ENCODE data around the gene CLDN22.

The CLDN22 gene

GRCh38 chr4:183337833-183338232 lies 17.8 kb upstream of the CLDN22 start:
- no peaks in the 10 kb centered on the region for H3F3A ChIP-seq (ENCODE audit: insufficient read depth, low read length)
- H4K20me1 ChIP-seq (ENCODE audit: insufficient read depth, low read length), result no peaks in the 10 kb centered on the region
- no peak overlapping the region for H2AFZ ChIP-seq (ENCODE audit: low read length)
- no peaks in the 10 kb centered on the region for H3K27me3 ChIP-seq (replicated peaks; ENCODE audit: insufficient read depth, low read length)
- no peaks in the 10 kb centered on the region for H3K79me2 ChIP-seq (ENCODE audit: low read length)
- no peaks in the 10 kb centered on the region for H3K9me2 ChIP-seq (replicated peaks; ENCODE audit: insufficient read depth, low read length)
- no peaks in the 10 kb centered on the region for H3K4me1 ChIP-seq (ENCODE audit: low read length)
- no peaks in the 10 kb centered on the region for H3K36me3 ChIP-seq (replicated peaks; ENCODE audit: insufficient read depth, low read length)
- H3K27ac ChIP-seq (ENCODE audit: low read length), result no peak overlapping the region
- H3K9me3 ChIP-seq (replicated peaks; ENCODE audit: insufficient read depth, low read length), result no peaks in the 10 kb centered on the region
- no peak overlapping the region for H3K4me3 ChIP-seq (ENCODE audit: low read length)
- no peak overlapping the region for H3K4me2 ChIP-seq (ENCODE audit: low read depth, low read length)
- no peak for DNase-seq
- H3K9ac ChIP-seq (ENCODE audit: low read length), result no peak overlapping the region
- no peak for TF ChIP-seq CTCF (IDR thresholded peaks at IDR 0.05; ENCODE audit: low read length)
- TF ChIP-seq EZH2phosphoT487 (IDR thresholded peaks at IDR 0.05; ENCODE audit: low read length), result no peak
- TF ChIP-seq EZH2 (optimal IDR thresholded peaks at IDR 0.05; ENCODE audit: low read depth, low read length), result no peak

- H3K4me2 ChIP-seq (ENCODE audit: low read depth, low read length), result no peak overlapping the region
- no peaks in the 10 kb centered on the region for H3K9me2 ChIP-seq (replicated peaks; ENCODE audit: insufficient read depth, low read length)
- no peaks in the 10 kb centered on the region for H4K20me1 ChIP-seq (ENCODE audit: insufficient read depth, low read length)
- no peak overlapping the region for H2AFZ ChIP-seq (ENCODE audit: low read length)
- H3K9me3 ChIP-seq (replicated peaks; ENCODE audit: insufficient read depth, low read length), result no peaks in the 10 kb centered on the region
- H3F3A ChIP-seq (ENCODE audit: insufficient read depth, low read length), result no peaks in the 10 kb centered on the region
- no peaks in the 10 kb centered on the region for H3K36me3 ChIP-seq (replicated peaks; ENCODE audit: insufficient read depth, low read length)
- no peak overlapping the region for H3K9ac ChIP-seq (ENCODE audit: low read length)
- H3K4me1 ChIP-seq (ENCODE audit: low read length), result no peaks in the 10 kb centered on the region
- H3K27ac ChIP-seq (ENCODE audit: low read length), result no peak overlapping the region
- H3K27me3 ChIP-seq (replicated peaks; ENCODE audit: insufficient read depth, low read length), result no peaks in the 10 kb centered on the region
- DNase-seq, result no peak
- TF ChIP-seq EZH2phosphoT487 (IDR thresholded peaks at IDR 0.05; ENCODE audit: low read length), result no peak
- no peak for TF ChIP-seq CTCF (IDR thresholded peaks at IDR 0.05; ENCODE audit: low read length)
- no peak for TF ChIP-seq EZH2 (optimal IDR thresholded peaks at IDR 0.05; ENCODE audit: low read depth, low read length)
- H3K79me2 ChIP-seq (ENCODE audit: low read length), result no peaks in the 10 kb centered on the region
- no peak overlapping the region for H3K4me3 ChIP-seq (ENCODE audit: low read length)
Measured at GRCh38 chr4:183337349-183337748, 17.3 kb upstream of the CLDN22 start.

GRCh38 chr4:183335369-183335940 lies 15.4 kb upstream of the CLDN22 start:
- Histone ChIP-seq H3K9me3 (replicated peaks; ENCODE audit: insufficient read depth, low read length) (no peaks in the 10 kb centered on the region), H3K27me3 (replicated peaks; ENCODE audit: insufficient read depth, low read length) (no peaks in the 10 kb centered on the region), H3K79me2 (ENCODE audit: low read length) (no peaks in the 10 kb centered on the region), H3K4me1 (ENCODE audit: low read length) (no peaks in the 10 kb centered on the region), H3K36me3 (replicated peaks; ENCODE audit: insufficient read depth, low read length) (no peaks in the 10 kb centered on the region), H3K27ac (ENCODE audit: low read length) (no peak overlapping the region), H3K9ac (ENCODE audit: low read length) (no peak overlapping the region), H3K4me2 (ENCODE audit: low read depth, low read length) (no peak overlapping the region), H3K9me2 (replicated peaks; ENCODE audit: insufficient read depth, low read length) (no peaks in the 10 kb centered on the region), H2AFZ (ENCODE audit: low read length) (no peak overlapping the region), H3F3A (ENCODE audit: insufficient read depth, low read length) (no peaks in the 10 kb centered on the region), H4K20me1 (ENCODE audit: insufficient read depth, low read length) (no peaks in the 10 kb centered on the region), H3K4me3 (ENCODE audit: low read length) (no peak overlapping the region)
- TF ChIP-seq EZH2phosphoT487 (IDR thresholded peaks at IDR 0.05; ENCODE audit: low read length) (no peak), CTCF (IDR thresholded peaks at IDR 0.05; ENCODE audit: low read length) (no peak), EZH2 (optimal IDR thresholded peaks at IDR 0.05; ENCODE audit: low read depth, low read length) (no peak)
- no peak for DNase-seq
